ENCODE data around the gene PON3. TPM values are rescaled to one million over a fixed set of nuclear protein-coding genes. Genes with fewer than 3 reads are reported as not detected.

PON3 gene
- total RNA-seq, 1 donor from 2014 or later = not detected

- H3K9ac ChIP-seq (ENCODE audit: low read length) = peak overlapping the region; percentile 88
- H3K4me3 Mint-ChIP-seq (ENCODE audit: unreplicated experiment) = peak overlapping the region; percentile 83
- TF ChIP-seq EZH2 (IDR thresholded peaks at IDR 0.05; ENCODE audit: insufficient read depth, low read length) (no peak), CTCF (IDR thresholded peaks at IDR 0.05; ENCODE audit: insufficient read depth, low read depth, low read length) (no peak)
- H3K4me3 ChIP-seq (ENCODE audit: insufficient read depth, low read depth, low read length) = peak overlapping the region; percentile 74
- H3K27me3 Mint-ChIP-seq (ENCODE audit: low read depth, unreplicated experiment) = no peaks in the 10 kb centered on the region
- no peak overlapping the region for H3K27ac Mint-ChIP-seq (ENCODE audit: unreplicated experiment)
- peaks cover 5% of the 10 kb centered on the region for H4K20me1 ChIP-seq (ENCODE audit: insufficient read depth, low read length)
- H3K4me1 ChIP-seq (ENCODE audit: insufficient read depth, low read length) = peaks cover 5% of the 10 kb centered on the region
- peak overlapping the region; percentile 92 for H2AFZ ChIP-seq (ENCODE audit: low read depth, low read length)
- peaks cover 13% of the 10 kb centered on the region for H3K4me1 Mint-ChIP-seq (ENCODE audit: low read depth, unreplicated experiment)
- H3K27me3 ChIP-seq (ENCODE audit: insufficient read depth, low read length) = no peaks in the 10 kb centered on the region
- no peak for FAIRE-seq
- H3K4me2 ChIP-seq (ENCODE audit: low read length) = peak overlapping the region; percentile 87
- H3K36me3 Mint-ChIP-seq (ENCODE audit: low read depth, unreplicated experiment) = peaks cover 6% of the 10 kb centered on the region
- H3K9me3 Mint-ChIP-seq (ENCODE audit: unreplicated experiment) = peaks cover 3% of the 10 kb centered on the region
- peaks cover 37% of the 10 kb centered on the region for H3K79me2 ChIP-seq (ENCODE audit: insufficient read depth, low read length)
- H3K9me3 ChIP-seq (ENCODE audit: insufficient read depth, low read depth, low read length) = no peaks in the 10 kb centered on the region
- H3K36me3 ChIP-seq (ENCODE audit: insufficient read depth, low read length) = no peaks in the 10 kb centered on the region
- no peak for DNase-seq (ENCODE audit: low read depth)
- H3K27ac ChIP-seq (ENCODE audit: low read depth, low read length) = peak overlapping the region; percentile 87
Observed at GRCh38 chr7:95433952-95434556, 37.9 kb upstream of the PON3 start.

- Mint-ChIP-seq H3K4me3 (ENCODE audit: unreplicated experiment) (no peak overlapping the region), H3K36me3 (ENCODE audit: low read depth, unreplicated experiment) (peaks cover 6% of the 10 kb centered on the region), H3K9me3 (ENCODE audit: unreplicated experiment) (peaks cover 3% of the 10 kb centered on the region), H3K27me3 (ENCODE audit: low read depth, unreplicated experiment) (no peaks in the 10 kb centered on the region), H3K4me1 (ENCODE audit: low read depth, unreplicated experiment) (peaks cover 14% of the 10 kb centered on the region), H3K27ac (ENCODE audit: unreplicated experiment) (peak overlapping the region; percentile 53)
- no peak for DNase-seq (ENCODE audit: low read depth)
- H3K27me3 ChIP-seq (ENCODE audit: insufficient read depth, low read length) = no peaks in the 10 kb centered on the region
- H4K20me1 ChIP-seq (ENCODE audit: insufficient read depth, low read length) = peaks cover 5% of the 10 kb centered on the region
- no peak overlapping the region for H3K27ac ChIP-seq (ENCODE audit: low read depth, low read length)
- H3K4me3 ChIP-seq (ENCODE audit: insufficient read depth, low read depth, low read length) = no peak overlapping the region
- H3K4me2 ChIP-seq (ENCODE audit: low read length) = peak overlapping the region; percentile 87
- H3K4me1 ChIP-seq (ENCODE audit: insufficient read depth, low read length) = peaks cover 5% of the 10 kb centered on the region
- peaks cover 40% of the 10 kb centered on the region for H3K79me2 ChIP-seq (ENCODE audit: insufficient read depth, low read length)
- no peak overlapping the region for H2AFZ ChIP-seq (ENCODE audit: low read depth, low read length)
- H3K9me3 ChIP-seq (ENCODE audit: insufficient read depth, low read depth, low read length) = no peaks in the 10 kb centered on the region
- TF ChIP-seq EZH2 (IDR thresholded peaks at IDR 0.05; ENCODE audit: insufficient read depth, low read length) = no peak
- TF ChIP-seq CTCF (IDR thresholded peaks at IDR 0.05; ENCODE audit: insufficient read depth, low read depth, low read length) = no peak
- H3K36me3 ChIP-seq (ENCODE audit: insufficient read depth, low read length) = no peaks in the 10 kb centered on the region
- no peak overlapping the region for H3K9ac ChIP-seq (ENCODE audit: low read length)
- FAIRE-seq = no peak
Observed at GRCh38 chr7:95433129-95433528, 37.0 kb upstream of the PON3 start.

GRCh38 chr7:95432606-95433005, 36.4 kb upstream of the PON3 start:
- no peak for FAIRE-seq
- Histone ChIP-seq H3K4me1 (ENCODE audit: insufficient read depth, low read length) (peaks cover 5% of the 10 kb centered on the region), H3K79me2 (ENCODE audit: insufficient read depth, low read length) (peaks cover 43% of the 10 kb centered on the region), H3K9me3 (ENCODE audit: insufficient read depth, low read depth, low read length) (no peaks in the 10 kb centered on the region), H3K9ac (ENCODE audit: low read length) (no peak overlapping the region), H3K27me3 (ENCODE audit: insufficient read depth, low read length) (no peaks in the 10 kb centered on the region), H3K4me2 (ENCODE audit: low read length) (no peak overlapping the region), H2AFZ (ENCODE audit: low read depth, low read length) (no peak overlapping the region), H4K20me1 (ENCODE audit: insufficient read depth, low read length) (peaks cover 5% of the 10 kb centered on the region), H3K36me3 (ENCODE audit: insufficient read depth, low read length) (no peaks in the 10 kb centered on the region), H3K27ac (ENCODE audit: low read depth, low read length) (no peak overlapping the region), H3K4me3 (ENCODE audit: insufficient read depth, low read depth, low read length) (no peak overlapping the region)
- H3K36me3 Mint-ChIP-seq (ENCODE audit: low read depth, unreplicated experiment) = peaks cover 6% of the 10 kb centered on the region
- H3K27me3 Mint-ChIP-seq (ENCODE audit: low read depth, unreplicated experiment) = no peaks in the 10 kb centered on the region
- H3K27ac Mint-ChIP-seq (ENCODE audit: unreplicated experiment) = peak overlapping the region; percentile 53
- peaks cover 18% of the 10 kb centered on the region for H3K4me1 Mint-ChIP-seq (ENCODE audit: low read depth, unreplicated experiment)
- no peak overlapping the region for H3K4me3 Mint-ChIP-seq (ENCODE audit: unreplicated experiment)
- peaks cover 3% of the 10 kb centered on the region for H3K9me3 Mint-ChIP-seq (ENCODE audit: unreplicated experiment)
- no peak for DNase-seq (ENCODE audit: low read depth)
- TF ChIP-seq EZH2 (IDR thresholded peaks at IDR 0.05; ENCODE audit: insufficient read depth, low read length) = no peak
- no peak for TF ChIP-seq CTCF (IDR thresholded peaks at IDR 0.05; ENCODE audit: insufficient read depth, low read depth, low read length)
